Smooth muscle cell (in vitro differentiated cells): ENCODE measurements around the gene SARDH. TPM values are rescaled to one million over a fixed set of nuclear protein-coding genes. Genes with fewer than 3 reads are reported as not detected.

Source experiments
- DNase-seq: peaks from one replicate; lab custom pipeline; 2025; ENCODE audit not compliant: unreplicated experiment; lab: John Stamatoyannopoulos, UW
- H2AFZ ChIP-seq: fragments of 200-600 bp; sonication (generic); 2 replicates; pipeline ENCODE4 v1.6.0; 2016; ENCODE audit warnings: antibody characterized with exemption, low read depth, mild to moderate bottlenecking
- H3F3A ChIP-seq: fragments of 200-600 bp; sonication (generic); 2 replicates; pipeline ENCODE4 v1.6.0; 2017; ENCODE audit warnings: antibody characterized with exemption, low read depth
- H3K27ac ChIP-seq: fragments of 200-600 bp; sonication (generic); 2 replicates; pipeline ENCODE4 v1.5.1; 2016; ENCODE audit warnings: low read depth, mild to moderate bottlenecking
- H3K27me3 ChIP-seq: fragments of 200-600 bp; sonication (generic); 2 replicates; pipeline ENCODE4 v1.6.1; 2016; ENCODE audit warnings: low read depth, mild to moderate bottlenecking
- H3K36me3 ChIP-seq: fragments of 200-600 bp; sonication (generic); 2 replicates; pipeline ENCODE4 v1.5.1; 2016; ENCODE audit warnings: low read depth
- H3K4me1 ChIP-seq: fragments of 200-600 bp; sonication (generic); 2 replicates; pipeline ENCODE4 v1.5.1; 2016; ENCODE audit warnings: low read depth
- H3K4me2 ChIP-seq: fragments of 200-600 bp; sonication (generic); 2 replicates; pipeline ENCODE4 v1.6.0; 2016; ENCODE audit warnings: mild to moderate bottlenecking
- H3K4me3 ChIP-seq: fragments of 200-600 bp; sonication (generic); 2 replicates; pipeline ENCODE4 v1.5.1; 2016; ENCODE audit warnings: mild to moderate bottlenecking
- H3K79me2 ChIP-seq: fragments of 200-600 bp; sonication (generic); 2 replicates; pipeline ENCODE4 v1.6.0; 2016; ENCODE audit warnings: low read depth, mild to moderate bottlenecking
- H3K9ac ChIP-seq: fragments of 200-600 bp; sonication (generic); 2 replicates; pipeline ENCODE4 v1.6.0; 2016; ENCODE audit warnings: low read depth
- H3K9me3 ChIP-seq: fragments of 200-600 bp; sonication (generic); replicated peaks from 2 replicates; pipeline ENCODE4 v1.5.1; 2016; ENCODE audit warnings: low read depth
- H4K20me1 ChIP-seq: fragments of 200-600 bp; sonication (generic); 2 replicates; pipeline ENCODE4 v1.6.0; 2016; ENCODE audit warnings: low read depth
- WGBS: methylation state at CpG from one replicate; pipeline ENCODE4 v1.1.7; 2016; ENCODE audit warnings: low lambda C conversion rate; 5-methylcytosine and 5-hydroxymethylcytosine counted together
- polyA plus RNA-seq: library from polyadenylated mRNA; unstranded; fragments of >200 nt; fragmentation: Nextera tagmentation; extraction: Ambion mirVana; gene quantifications from 2 replicates; pipeline ENCODE4 v1.2.1, GENCODE V29; 2016
- total RNA-seq: library from RNA; depleted of rRNA; stranded (reverse); fragments of >200 nt; gene quantifications from 2 replicates; pipeline ENCODE4 v1.2.3, GENCODE V29; 2014
- TF ChIP-seq, protein P1 (sequence below): fragments of 200-600 bp; sonication (generic); IDR thresholded peaks from 2 replicates; pipeline ENCODE4 v1.5.1; 2017; ENCODE audit warnings: borderline replicate concordance, mild to moderate bottlenecking, antibody characterized with exemption; ENCODE audit not compliant: insufficient read depth, poor library complexity, severe bottlenecking

SARDH gene
- total and polyA plus RNA-seq, 2 experiments from 2014 or later: 3.3 to 10.1 TPM

DNA sequence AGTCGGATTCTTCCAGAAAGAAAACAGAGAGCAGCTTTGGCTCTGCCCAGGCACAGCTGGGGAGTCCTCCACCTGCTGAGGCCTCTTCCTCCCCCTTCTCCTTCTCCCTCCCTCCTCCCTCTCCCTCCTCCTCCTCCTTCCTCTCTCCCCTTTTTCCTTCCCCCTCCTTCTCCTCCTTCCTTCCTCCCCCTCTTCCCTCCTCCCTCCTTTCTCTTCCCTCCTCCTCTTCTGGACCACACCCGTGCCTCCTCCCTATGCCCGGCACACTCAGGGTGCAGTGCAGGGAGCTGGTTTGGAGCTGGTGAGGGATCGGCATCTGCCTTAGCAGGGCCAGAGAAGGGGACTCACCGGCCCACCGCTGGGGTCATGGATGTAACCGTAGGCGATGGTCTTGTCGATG is 71.8 kb downstream of the SARDH start:
- Histone ChIP-seq H3K4me2 (no peak overlapping the region), H3K79me2 (no peaks in the 10 kb centered on the region), H3K27ac (no peak overlapping the region), H3K9me3 (no peaks in the 10 kb centered on the region), H3K4me3 (no peak overlapping the region), H2AFZ (no peak overlapping the region), H3K36me3 (no peaks in the 10 kb centered on the region), H3K9ac (no peak overlapping the region), H3F3A (no peaks in the 10 kb centered on the region), H3K4me1 (no peaks in the 10 kb centered on the region), H3K27me3 (no peaks in the 10 kb centered on the region), H4K20me1 (no peaks in the 10 kb centered on the region)
- WGBS: 85% methylated on average over 9 of the region's 9 CpGs
- TF ChIP-seq, protein P1, sequence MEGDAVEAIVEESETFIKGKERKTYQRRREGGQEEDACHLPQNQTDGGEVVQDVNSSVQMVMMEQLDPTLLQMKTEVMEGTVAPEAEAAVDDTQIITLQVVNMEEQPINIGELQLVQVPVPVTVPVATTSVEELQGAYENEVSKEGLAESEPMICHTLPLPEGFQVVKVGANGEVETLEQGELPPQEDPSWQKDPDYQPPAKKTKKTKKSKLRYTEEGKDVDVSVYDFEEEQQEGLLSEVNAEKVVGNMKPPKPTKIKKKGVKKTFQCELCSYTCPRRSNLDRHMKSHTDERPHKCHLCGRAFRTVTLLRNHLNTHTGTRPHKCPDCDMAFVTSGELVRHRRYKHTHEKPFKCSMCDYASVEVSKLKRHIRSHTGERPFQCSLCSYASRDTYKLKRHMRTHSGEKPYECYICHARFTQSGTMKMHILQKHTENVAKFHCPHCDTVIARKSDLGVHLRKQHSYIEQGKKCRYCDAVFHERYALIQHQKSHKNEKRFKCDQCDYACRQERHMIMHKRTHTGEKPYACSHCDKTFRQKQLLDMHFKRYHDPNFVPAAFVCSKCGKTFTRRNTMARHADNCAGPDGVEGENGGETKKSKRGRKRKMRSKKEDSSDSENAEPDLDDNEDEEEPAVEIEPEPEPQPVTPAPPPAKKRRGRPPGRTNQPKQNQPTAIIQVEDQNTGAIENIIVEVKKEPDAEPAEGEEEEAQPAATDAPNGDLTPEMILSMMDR: no peak
- no peak for DNase-seq

DNA sequence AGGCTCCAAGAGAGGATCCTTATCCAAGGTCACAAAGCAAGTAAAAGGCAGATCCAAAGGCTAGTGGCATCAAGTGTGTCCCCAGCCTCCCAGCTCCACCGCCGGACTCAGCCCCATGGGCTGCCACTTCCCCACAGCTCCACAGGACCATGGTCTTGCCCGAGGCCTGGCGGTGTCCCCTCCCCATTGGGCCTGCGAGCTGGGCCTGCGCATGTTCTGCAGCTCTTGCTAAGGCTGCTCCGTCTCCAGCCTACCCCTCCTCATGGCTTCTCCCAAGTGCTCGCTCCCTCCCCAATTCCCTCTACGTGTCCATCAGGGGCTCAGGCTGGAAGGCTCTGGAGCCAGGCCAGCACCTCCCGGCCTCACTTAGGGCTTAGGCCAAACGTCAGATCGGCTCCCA is 72.6 kb downstream of the SARDH start:
- Histone ChIP-seq H3K27me3 (no peaks in the 10 kb centered on the region), H3K27ac (no peak overlapping the region), H3K4me2 (no peak overlapping the region), H3K9ac (no peak overlapping the region), H2AFZ (no peak overlapping the region), H3K36me3 (no peaks in the 10 kb centered on the region), H3K9me3 (no peaks in the 10 kb centered on the region), H4K20me1 (no peaks in the 10 kb centered on the region), H3K4me1 (no peaks in the 10 kb centered on the region), H3K79me2 (no peaks in the 10 kb centered on the region), H3F3A (no peaks in the 10 kb centered on the region), H3K4me3 (no peak overlapping the region)
- TF ChIP-seq, protein P1: no peak
- no peak for DNase-seq
- WGBS: 97% methylated on average over 12 of the region's 12 CpGs

DNA sequence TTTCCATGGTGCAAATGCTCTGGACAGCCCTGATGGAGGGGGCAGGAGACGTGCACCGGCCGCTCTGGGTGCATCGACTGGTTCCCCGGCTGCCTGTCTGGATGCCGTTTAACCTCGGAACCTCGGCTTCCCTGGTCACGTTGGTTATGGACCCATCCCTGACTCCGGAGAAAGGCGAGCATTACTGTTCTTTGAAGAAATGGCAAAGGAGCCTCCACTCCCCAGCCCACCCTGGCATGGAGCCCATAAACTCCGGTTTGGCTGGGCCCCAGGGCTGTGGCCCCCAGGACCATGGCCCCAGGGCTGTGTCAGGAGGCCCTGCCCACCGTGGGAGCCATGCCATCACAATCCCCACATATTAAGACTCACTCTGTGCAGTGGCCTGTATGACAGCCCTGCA is 73.1 kb downstream of the SARDH start:
- Histone ChIP-seq H3K4me1 (no peaks in the 10 kb centered on the region), H3K36me3 (no peaks in the 10 kb centered on the region), H3K4me2 (no peak overlapping the region), H2AFZ (no peak overlapping the region), H3K79me2 (no peaks in the 10 kb centered on the region), H3K9ac (no peak overlapping the region), H3K27ac (no peak overlapping the region), H3K9me3 (no peaks in the 10 kb centered on the region), H3K4me3 (no peak overlapping the region), H3F3A (no peaks in the 10 kb centered on the region), H3K27me3 (no peaks in the 10 kb centered on the region), H4K20me1 (no peaks in the 10 kb centered on the region)
- 94% methylated on average over 13 of the region's 13 CpGs for WGBS
- TF ChIP-seq, protein P1: no peak
- DNase-seq: no peak
